Measurements from ENCODE around the gene LSM10. TPM values are rescaled to one million over a fixed set of nuclear protein-coding genes. Genes with fewer than 3 reads are reported as not detected.

The LSM10 gene
- total RNA-seq, 2 experiments from 2014 or later, result 43.8 to 46.2 TPM

GRCh38 chr1:36377791-36378492 lies 19.8 kb downstream of the LSM10 start:
- DNase-seq (no peak), ATAC-seq (no peak)
- Mint-ChIP-seq H3K27me3 (no peaks in the 10 kb centered on the region), H3K4me3 (no peak overlapping the region), H3K36me3 (ENCODE audit: low read depth) (peaks cover 15% of the 10 kb centered on the region), H3K27ac (peak overlapping the region; percentile 37), H3K9me3 (no peaks in the 10 kb centered on the region), H3K4me1 (ENCODE audit: low read depth) (peaks cover 69% of the 10 kb centered on the region)
- intact Hi-C loops (cut with micrococcal nuclease), result no loop called here
- ChIA-PET CTCF (interaction anchor here (1.3 to 1.9 kb wide), 2 partner anchors 9 to 10 kb away, joined by 3 to 15 read pairs; no protein-coding TSS in a partner anchor), POLR2A (interaction anchor here (2.1 to 2.7 kb wide), 2 partner anchors 8 to 9 kb away, joined by 8 to 14 read pairs; partner anchors contain the start of gene STK40)
- TF ChIP-seq CTCF (IDR thresholded peaks at IDR 0.05), result no peak

GRCh38 chr1:36372617-36373016 lies 25.1 kb downstream of the LSM10 start:
- H3K27ac Mint-ChIP-seq, result peak overlapping the region; percentile 97
- no peak overlapping the region for H3K4me3 Mint-ChIP-seq
- no peaks in the 10 kb centered on the region for H3K9me3 Mint-ChIP-seq
- H3K4me1 Mint-ChIP-seq (ENCODE audit: low read depth), result peaks cover 61% of the 10 kb centered on the region
- CTCF ChIA-PET, result interaction anchor here (1.1 to 1.4 kb wide), 2 partner anchors 12 to 30 kb away, joined by 3 to 7 read pairs; no protein-coding TSS in a partner anchor
- intact Hi-C loops (cut with micrococcal nuclease), result no loop called here
- no peak for TF ChIP-seq CTCF (IDR thresholded peaks at IDR 0.05)
- no peak for ATAC-seq
- H3K27me3 Mint-ChIP-seq, result no peaks in the 10 kb centered on the region
- no peak for DNase-seq
- peaks cover 9% of the 10 kb centered on the region for H3K36me3 Mint-ChIP-seq (ENCODE audit: low read depth)
- POLR2A ChIA-PET, result no interaction called here

- CTCF ChIA-PET, result interaction anchor here (0.7 to 6.4 kb wide), 22 partner anchors 9 to 220 kb away, joined by 3 to 102 read pairs (median 4); partner anchors contain the start of genes EVA1B, LSM10, SH3D21 and TRAPPC3
- DNase-seq (peak; percentile 93), ATAC-seq (peak; percentile 57)
- H3K4me3 Mint-ChIP-seq, result no peak overlapping the region
- H3K36me3 Mint-ChIP-seq (ENCODE audit: low read depth), result peaks cover 11% of the 10 kb centered on the region
- H3K4me1 Mint-ChIP-seq (ENCODE audit: low read depth), result peaks cover 67% of the 10 kb centered on the region
- H3K9me3 Mint-ChIP-seq, result no peaks in the 10 kb centered on the region
- POLR2A ChIA-PET, result interaction anchor here (0.6 to 2.8 kb wide), 7 partner anchors 8 to 47 kb away, joined by 3 to 8 read pairs (median 4); partner anchors contain the start of genes EVA1B and LSM10
- intact Hi-C loops (cut with micrococcal nuclease), result no loop called here
- H3K27ac Mint-ChIP-seq, result peak overlapping the region; percentile 34
- peak; percentile 89 for TF ChIP-seq CTCF (IDR thresholded peaks at IDR 0.05)
- no peaks in the 10 kb centered on the region for H3K27me3 Mint-ChIP-seq
Observed at GRCh38 chr1:36369061-36369861, 28.4 kb downstream of the LSM10 start.

GRCh38 chr1:36367798-36368197 lies 29.9 kb downstream of the LSM10 start:
- Mint-ChIP-seq H3K27me3 (no peaks in the 10 kb centered on the region), H3K4me3 (no peak overlapping the region), H3K9me3 (no peaks in the 10 kb centered on the region), H3K27ac (peak overlapping the region; percentile 88), H3K4me1 (ENCODE audit: low read depth) (peaks cover 53% of the 10 kb centered on the region), H3K36me3 (ENCODE audit: low read depth) (peaks cover 11% of the 10 kb centered on the region)
- CTCF ChIA-PET, result interaction anchor here (0.6 to 6.4 kb wide), 22 partner anchors 9 to 218 kb away, joined by 3 to 102 read pairs (median 4); partner anchors contain the start of genes EVA1B, LSM10 and TRAPPC3
- DNase-seq (no peak), ATAC-seq (no peak)
- intact Hi-C loops (cut with micrococcal nuclease), result no loop called here
- POLR2A ChIA-PET, result interaction anchor here (1.1 to 2.8 kb wide), 4 partner anchors 10 to 212 kb away, joined by 3 to 8 read pairs (median 5); partner anchors contain the start of genes LSM10 and MAP7D1
- TF ChIP-seq CTCF (IDR thresholded peaks at IDR 0.05), result no peak

Measured in activated CD8-positive, alpha-beta T cell treated with anti-CD3 and anti-CD28 coated beads for 36 hours (primary cell).